Ascending aorta (tissue), 2 donors: ENCODE measurements around the gene TIGAR. TPM values are rescaled to one million over a fixed set of nuclear protein-coding genes. Genes with fewer than 3 reads are reported as not detected.

Experiments
- DNase-seq, 2 donors: peaks; one replicate each; pipeline ENCODE4 v3.0.0-alpha.2; 2019; ENCODE audit warnings: low spot score in 2 of 2
- H3K27ac ChIP-seq, 2 donors: fragments of 200-600 bp; sonication (generic); one replicate each; pipeline ENCODE4 v1.5.1; 2016 to 2017; ENCODE audit warnings: mild to moderate bottlenecking in 1 of 2
- H3K27me3 ChIP-seq: fragments of 200-600 bp; sonication (generic); one replicate; pipeline ENCODE4 v1.5.1; 2017
- H3K36me3 ChIP-seq, 2 donors: fragments of 200-600 bp; sonication (generic); one replicate each; pipeline ENCODE4 v1.5.1; 2016
- H3K4me1 ChIP-seq, 2 donors: fragments of 200-600 bp; sonication (generic); one replicate each; pipeline ENCODE4 v1.5.1; 2016 to 2017; ENCODE audit warnings: mild to moderate bottlenecking in 1 of 2
- H3K4me3 ChIP-seq, 2 donors: fragments of 200-600 bp; sonication (generic); one replicate each; pipeline ENCODE4 v1.5.1; 2016 to 2017; ENCODE audit warnings: mild to moderate bottlenecking in 1 of 2
- H3K9me3 ChIP-seq, 2 donors: fragments of 200-600 bp; sonication (generic); one replicate each; pipeline ENCODE4 v1.5.1; 2016
- intact Hi-C: fragments of 100-400 bp; cut with DNase I; formaldehyde crosslinking; loops from one replicate; pipeline ENCODE4 v1.15.1; 2023
- total RNA-seq: library from RNA; depleted of rRNA; stranded (reverse); fragments of >200 nt; gene quantifications from one replicate; pipeline ENCODE4 v1.1.0, GENCODE V29; 2016
- TF ChIP-seq, protein P1 (sequence below), 3 experiments: fragments of 200-600 bp in 2 of 3; fragments of 450-650 bp in 1 of 3; sonication (generic) in 2 of 3; IDR thresholded peaks; one replicate each; pipeline ENCODE4 v1.5.1; 2016 to 2019; ENCODE audit warnings: antibody characterized with exemption in 3 of 3, mild to moderate bottlenecking in 1 of 3, moderate library complexity in 1 of 3

Gene TIGAR
- total RNA-seq, 1 donor from 2014 or later: 4.4 TPM

DNA sequence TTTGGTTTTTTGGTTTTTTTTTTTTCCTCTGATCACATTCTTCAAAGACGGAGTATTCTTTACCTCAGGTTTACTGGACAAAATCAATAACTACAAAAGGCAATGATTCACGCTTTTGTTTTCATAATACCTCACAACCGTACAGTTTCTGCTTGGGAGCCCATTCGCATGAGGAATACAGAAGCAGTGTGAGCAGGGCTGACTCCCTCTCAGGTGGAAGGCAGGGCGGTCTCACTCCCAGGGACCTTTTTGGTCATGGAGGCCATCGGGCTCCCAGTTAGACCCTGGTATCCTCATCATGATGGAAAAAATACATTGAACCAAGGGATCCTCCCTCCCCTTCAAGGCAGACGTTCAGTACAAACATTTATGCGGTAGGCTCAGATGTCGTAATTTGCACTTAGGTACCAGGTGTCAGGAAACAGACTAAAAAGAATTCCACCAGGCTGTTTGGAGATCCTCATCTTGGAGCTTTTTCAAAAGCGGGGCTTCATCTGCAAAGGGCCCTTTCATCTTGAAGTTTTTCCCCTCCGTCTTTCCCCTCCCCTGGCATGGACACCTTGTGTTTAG is 19.0 kb upstream of the TIGAR start:
- TF ChIP-seq, protein P1, sequence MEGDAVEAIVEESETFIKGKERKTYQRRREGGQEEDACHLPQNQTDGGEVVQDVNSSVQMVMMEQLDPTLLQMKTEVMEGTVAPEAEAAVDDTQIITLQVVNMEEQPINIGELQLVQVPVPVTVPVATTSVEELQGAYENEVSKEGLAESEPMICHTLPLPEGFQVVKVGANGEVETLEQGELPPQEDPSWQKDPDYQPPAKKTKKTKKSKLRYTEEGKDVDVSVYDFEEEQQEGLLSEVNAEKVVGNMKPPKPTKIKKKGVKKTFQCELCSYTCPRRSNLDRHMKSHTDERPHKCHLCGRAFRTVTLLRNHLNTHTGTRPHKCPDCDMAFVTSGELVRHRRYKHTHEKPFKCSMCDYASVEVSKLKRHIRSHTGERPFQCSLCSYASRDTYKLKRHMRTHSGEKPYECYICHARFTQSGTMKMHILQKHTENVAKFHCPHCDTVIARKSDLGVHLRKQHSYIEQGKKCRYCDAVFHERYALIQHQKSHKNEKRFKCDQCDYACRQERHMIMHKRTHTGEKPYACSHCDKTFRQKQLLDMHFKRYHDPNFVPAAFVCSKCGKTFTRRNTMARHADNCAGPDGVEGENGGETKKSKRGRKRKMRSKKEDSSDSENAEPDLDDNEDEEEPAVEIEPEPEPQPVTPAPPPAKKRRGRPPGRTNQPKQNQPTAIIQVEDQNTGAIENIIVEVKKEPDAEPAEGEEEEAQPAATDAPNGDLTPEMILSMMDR (IDR thresholded peaks at IDR 0.05): no peak
- no peak for DNase-seq
- no peaks in the 10 kb centered on the region for H3K9me3 ChIP-seq
- H3K27ac ChIP-seq: no peak overlapping the region
- intact Hi-C loops: no loop called here
- no peak overlapping the region for H3K4me3 ChIP-seq
- peaks cover 30 to 78% of the 10 kb centered on the region in 2 donors for H3K36me3 ChIP-seq
- H3K27me3 ChIP-seq: no peaks in the 10 kb centered on the region
- no peaks in the 10 kb centered on the region for H3K4me1 ChIP-seq

DNA sequence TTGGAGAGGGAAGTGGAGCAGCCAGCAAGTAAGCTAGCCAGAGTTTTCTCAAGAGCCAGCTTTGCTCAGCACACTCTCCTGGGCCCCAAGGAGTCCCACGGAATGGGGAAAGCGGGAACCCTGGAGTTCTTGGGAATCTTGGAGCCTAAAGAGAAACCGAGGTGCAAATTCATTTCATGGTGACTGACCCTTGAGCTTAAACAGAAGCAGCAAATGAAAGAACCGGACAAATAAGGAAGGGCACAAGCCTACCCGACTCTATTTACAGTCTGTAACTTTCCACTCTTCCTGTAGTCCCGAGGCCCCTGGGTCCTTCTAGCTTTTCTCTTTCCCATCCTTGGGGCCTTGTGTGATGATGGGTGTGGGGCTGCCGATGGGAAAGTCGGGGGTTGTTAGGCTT is 18.1 kb upstream of the TIGAR start:
- H3K27ac ChIP-seq: no peak overlapping the region
- intact Hi-C loops: no loop called here

DNA sequence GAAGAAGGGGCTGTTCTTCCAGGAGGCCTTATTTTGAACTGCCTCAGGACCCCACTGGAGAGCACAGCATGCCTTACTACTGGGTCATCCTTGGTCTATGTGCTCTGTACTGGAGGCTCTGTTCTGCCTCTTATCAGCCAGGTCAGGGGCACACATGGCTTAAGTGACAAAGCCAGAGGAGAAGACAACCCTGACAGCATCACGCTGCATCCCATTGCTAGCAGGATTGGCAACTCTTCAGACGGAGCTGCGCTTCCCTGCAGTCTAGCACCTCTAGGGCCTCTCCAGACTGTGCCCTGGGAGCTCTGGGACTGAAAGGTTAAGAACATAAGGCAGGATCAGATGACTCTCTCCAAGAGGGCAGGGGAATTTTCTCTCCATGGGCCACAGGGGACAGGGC is 17.3 kb upstream of the TIGAR start:
- H3K27me3 ChIP-seq: no peaks in the 10 kb centered on the region
- H3K9me3 ChIP-seq: no peaks in the 10 kb centered on the region
- TF ChIP-seq, protein P1 (IDR thresholded peaks at IDR 0.05): no peak
- DNase-seq: no peak
- no peak overlapping the region for H3K4me3 ChIP-seq
- peaks cover 28 to 67% of the 10 kb centered on the region in 2 donors for H3K36me3 ChIP-seq
- intact Hi-C loops: no loop called here
- H3K4me1 ChIP-seq: peaks cover 0 to 3% of the 10 kb centered on the region in 2 donors
- no peak overlapping the region for H3K27ac ChIP-seq

More for the DNA sequence above, 18.1 kb upstream of the TIGAR start:
- peaks cover 0 to under 1% of the 10 kb centered on the region in 2 donors for H3K4me1 ChIP-seq
- TF ChIP-seq, protein P1 (IDR thresholded peaks at IDR 0.05): no peak
- H3K36me3 ChIP-seq: peaks cover 30 to 76% of the 10 kb centered on the region in 2 donors
- no peak for DNase-seq
- H3K27me3 ChIP-seq: no peaks in the 10 kb centered on the region
- no peak overlapping the region for H3K4me3 ChIP-seq
- no peaks in the 10 kb centered on the region for H3K9me3 ChIP-seq

DNA sequence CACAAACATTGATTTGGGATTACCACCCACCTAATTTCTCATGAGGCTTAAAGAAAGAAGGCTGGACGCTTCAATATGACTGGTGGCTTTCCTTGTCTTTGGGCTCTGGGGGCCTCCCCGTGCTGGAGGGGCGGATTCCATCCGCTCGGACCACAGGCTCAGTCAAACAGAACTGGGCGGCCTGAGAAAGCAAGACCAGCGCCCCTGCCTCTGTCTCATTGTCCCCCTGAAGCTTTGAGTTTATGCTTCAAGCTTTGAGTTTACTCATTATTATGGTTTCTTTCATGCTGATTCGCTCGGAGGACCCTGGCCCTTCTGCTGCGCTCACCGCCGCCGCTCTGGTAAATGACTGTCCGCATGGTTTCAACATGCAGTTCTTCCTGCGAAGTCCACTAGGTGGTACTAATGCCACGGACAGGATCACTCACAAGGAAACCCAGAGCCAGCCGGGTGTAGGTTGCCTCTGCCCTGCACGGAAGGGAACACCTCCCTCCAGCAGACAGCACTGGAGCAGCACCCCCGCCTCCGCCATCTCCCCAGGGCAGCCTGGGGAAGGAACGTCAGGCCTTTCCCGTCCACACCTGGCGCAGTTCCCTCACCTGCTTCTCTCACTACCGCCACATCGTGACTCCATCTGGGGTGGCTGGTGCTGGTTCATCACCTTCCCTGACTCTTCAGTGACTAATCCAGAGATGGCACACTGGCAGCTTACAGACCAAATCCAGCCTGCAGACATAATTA is 13.2 kb upstream of the TIGAR start:
- Histone ChIP-seq H3K4me3 (no peak overlapping the region), H3K27ac (no peak overlapping the region), H3K27me3 (no peaks in the 10 kb centered on the region), H3K4me1 (peaks cover 0 to 3% of the 10 kb centered on the region in 2 donors), H3K9me3 (no peaks in the 10 kb centered on the region), H3K36me3 (peaks cover 4 to 30% of the 10 kb centered on the region in 2 donors)
- intact Hi-C loops: loop anchor here (2.0 kb wide), 1 partner anchor 219 kb away; no protein-coding TSS in a partner anchor
- TF ChIP-seq, protein P1 (IDR thresholded peaks at IDR 0.05): peak; percentile 61 to 77 (median 61)
- peak in 1 of 2 donors; percentile 78 for DNase-seq

DNA sequence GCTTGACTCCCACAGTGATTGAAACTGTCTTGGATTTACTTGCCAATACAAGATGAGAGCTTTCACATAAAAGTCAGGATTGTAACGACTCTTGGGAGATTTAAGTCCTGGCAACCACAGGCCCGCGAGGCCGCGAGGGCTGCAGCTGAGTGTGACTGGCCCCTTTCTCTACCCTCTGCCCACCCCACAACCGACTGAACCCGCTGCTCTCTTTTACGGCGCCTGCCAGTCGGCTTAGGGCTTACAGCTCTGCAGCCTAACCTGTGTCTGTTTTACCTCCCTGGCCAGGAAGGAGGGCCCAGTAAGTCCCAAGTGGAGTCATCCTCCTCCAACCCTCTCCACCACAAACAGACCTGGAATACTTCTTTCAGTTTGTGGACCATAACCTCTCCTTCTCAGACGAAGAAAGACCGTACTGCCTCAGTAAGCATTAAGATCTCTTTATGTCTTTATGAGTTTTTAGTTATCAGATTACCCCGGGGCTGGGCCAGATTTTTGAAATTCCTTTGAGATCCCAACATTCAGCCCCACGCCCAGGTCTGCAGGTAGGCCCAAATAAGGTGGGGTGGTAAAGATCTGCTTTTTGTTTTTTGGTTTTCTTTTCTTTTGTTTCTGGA is 12.6 kb upstream of the TIGAR start:
- no peak overlapping the region for H3K4me3 ChIP-seq
- no peaks in the 10 kb centered on the region for H3K9me3 ChIP-seq
- H3K4me1 ChIP-seq: peaks cover 0 to 3% of the 10 kb centered on the region in 2 donors
- no peaks in the 10 kb centered on the region for H3K27me3 ChIP-seq
- peaks cover 4 to 23% of the 10 kb centered on the region in 2 donors for H3K36me3 ChIP-seq
- intact Hi-C loops: loop anchor here (2.0 kb wide), 1 partner anchor 218 kb away; no protein-coding TSS in a partner anchor
- H3K27ac ChIP-seq: no peak overlapping the region
- TF ChIP-seq, protein P1 (IDR thresholded peaks at IDR 0.05): no peak
- no peak for DNase-seq
